Keratinocyte (primary cell): ENCODE measurements around the gene HACE1. TPM values are rescaled to one million over a fixed set of nuclear protein-coding genes. Genes with fewer than 3 reads are reported as not detected.

ENCODE experiments used
- DNase-seq: peaks from one replicate; pipeline ENCODE4 v3.0.0-alpha.2; 2011; ENCODE audit warnings: low read depth, missing footprints, low spot score
- FAIRE-seq: peaks from 2 replicates; lab custom pipeline; 2011; peaks lifted over from hg19 to GRCh38; lab: Jason Lieb, UNC
- H2AFZ ChIP-seq: 2 replicates; pipeline ENCODE4 v1.6.0; 2012; ENCODE audit warnings: low read length, control low read depth, inconsistent platforms; ENCODE audit not compliant: control insufficient read depth
- H3K27ac ChIP-seq: 2 replicates; pipeline ENCODE4 v1.5.1; 2011; ENCODE audit warnings: low read length; ENCODE audit not compliant: control insufficient read depth, insufficient read depth
- H3K27me3 ChIP-seq: 3 replicates; pipeline ENCODE4 v1.6.0; 2011; ENCODE audit warnings: low read length; ENCODE audit not compliant: control insufficient read depth, insufficient read depth; ENCODE audit errors: extremely low read depth
- H3K36me3 ChIP-seq, 2 experiments: 2 replicates in 1 of 2; 3 replicates in 1 of 2; pipeline ENCODE4 v1.5.1; 2011; ENCODE audit warnings: low read length in 2 of 2, mild to moderate bottlenecking in 1 of 2; ENCODE audit not compliant: control insufficient read depth in 2 of 2, insufficient read depth in 2 of 2; ENCODE audit errors: extremely low read depth in 1 of 2
- H3K4me1 ChIP-seq: 3 replicates; pipeline ENCODE4 v1.5.1; 2011; ENCODE audit warnings: low read length; ENCODE audit not compliant: control insufficient read depth, insufficient read depth; ENCODE audit errors: extremely low read depth
- H3K4me2 ChIP-seq: 3 replicates; pipeline ENCODE4 v1.6.0; 2011; ENCODE audit warnings: low read depth, low read length; ENCODE audit not compliant: control insufficient read depth, insufficient read depth; ENCODE audit errors: extremely low read depth
- H3K4me3 ChIP-seq, 3 experiments: fragments of 200-600 bp in 1 of 3; sonication (generic) in 1 of 3; 2 replicates in 2 of 3; 3 replicates in 1 of 3; pipeline ENCODE4 v1.5.1; 2011 to 2016; ENCODE audit warnings: low read length in 3 of 3, mild to moderate bottlenecking in 3 of 3, control low read depth in 2 of 3, inconsistent platforms in 1 of 3, low read depth in 1 of 3, mixed read lengths in 1 of 3, mixed run types in 1 of 3, moderate library complexity in 1 of 3; ENCODE audit not compliant: control insufficient read depth in 2 of 3, insufficient read depth in 2 of 3; ENCODE audit errors: extremely low read depth in 1 of 3
- H3K79me2 ChIP-seq: 2 replicates; pipeline ENCODE4 v1.6.0; 2012; ENCODE audit warnings: low read length; ENCODE audit not compliant: control insufficient read depth, insufficient read depth
- H3K9ac ChIP-seq: 3 replicates; pipeline ENCODE4 v1.6.0; 2011; ENCODE audit warnings: low read length; ENCODE audit not compliant: control insufficient read depth, insufficient read depth; ENCODE audit errors: extremely low read depth
- H3K9me1 ChIP-seq: 3 replicates; pipeline ENCODE4 v1.6.0; 2011; ENCODE audit warnings: low read length; ENCODE audit not compliant: control insufficient read depth, insufficient read depth; ENCODE audit errors: extremely low read depth
- H3K9me3 ChIP-seq: 2 replicates; pipeline ENCODE4 v1.5.1; 2012; ENCODE audit warnings: low read depth, low read length; ENCODE audit not compliant: control insufficient read depth
- H4K20me1 ChIP-seq: 3 replicates; pipeline ENCODE4 v1.6.0; 2011; ENCODE audit warnings: low read length; ENCODE audit not compliant: control insufficient read depth, insufficient read depth; ENCODE audit errors: extremely low read depth
- CTCF ChIP-seq, 3 experiments: IDR thresholded peaks in 1 of 3; conservative IDR thresholded peaks in 1 of 3; optimal IDR thresholded peaks in 1 of 3; 2 replicates in 2 of 3; 3 replicates in 1 of 3; pipeline versions ENCODE3 to v1.5.1; 2011; ENCODE audit warnings: low read length in 3 of 3, mild to moderate bottlenecking in 3 of 3, moderate library complexity in 2 of 3, control low read depth in 1 of 3, inconsistent platforms in 1 of 3; ENCODE audit not compliant: insufficient read depth in 2 of 3; ENCODE audit errors: extremely low read depth in 1 of 3
- EZH2 ChIP-seq: IDR thresholded peaks from one replicate; pipeline ENCODE4 v1.6.1; 2012; ENCODE audit warnings: inconsistent platforms, mild to moderate bottlenecking, low read length, moderate library complexity
- dilution Hi-C: fragments of 300-500 bp; cut with MboI; formaldehyde crosslinking; loops from one replicate; pipeline ENCODE4 v1.7.0; 2020; ENCODE audit warnings: low sequenced_read_pairs; ENCODE audit not compliant: extremely low pct_ligation_motif_present
- polyA plus RNA-seq, 5 experiments: library from polyadenylated mRNA; depleted of rRNA in 3 of 5; stranded (reverse) in 3 of 5; stranded (forward) in 1 of 5; unstranded in 1 of 5; fragments of >200 nt; gene quantifications; 1 replicate in 1 of 5; 2 replicates in 3 of 5; 3 replicates in 1 of 5; pipeline versions ENCODE4 v1.2.1 to v1.2.3, GENCODE V29; 2011 to 2012; ENCODE audit warnings: missing spikeins in 2 of 5, low read depth in 1 of 5, low replicate concordance in 1 of 5

HACE1 gene
- polyA plus RNA-seq, 1 donor (not counting 4 experiments of a cell fraction or from before 2014, with no cell fraction given) = 7.4 TPM

- no peaks in the 10 kb centered on the region for H3K79me2 ChIP-seq
- FAIRE-seq = no peak
Measured at GRCh38 chr6:104835782-104836181, 23.9 kb downstream of the HACE1 start.

GRCh38 chr6:104829183-104829958 is 30.3 kb downstream of the HACE1 start:
- Histone ChIP-seq H3K9me1 (no peaks in the 10 kb centered on the region), H3K9ac (no peak overlapping the region), H2AFZ (no peak overlapping the region), H3K9me3 (no peaks in the 10 kb centered on the region), H3K4me1 (no peaks in the 10 kb centered on the region), H4K20me1 (no peaks in the 10 kb centered on the region), H3K4me3 (no peak overlapping the region), H3K36me3 (peaks cover 0 to 3% of the 10 kb centered on the region in 2 experiments), H3K27me3 (no peaks in the 10 kb centered on the region), H3K4me2 (no peak overlapping the region), H3K27ac (no peak overlapping the region), H3K79me2 (no peaks in the 10 kb centered on the region)
- FAIRE-seq (no peak), DNase-seq (no peak)
- TF ChIP-seq EZH2 = no peak
- no peak for TF ChIP-seq CTCF (optimal IDR thresholded peaks at IDR 0.05 in 1 of 3, IDR thresholded peaks at IDR 0.05 in 1 of 3, conservative IDR thresholded peaks at IDR 0.05 in 1 of 3; ENCODE audit: extremely low read depth in 1 of 3, insufficient read depth in 2 of 3, low read length in 3 of 3)
- dilution Hi-C loops = no loop called here

More at GRCh38 chr6:104835782-104836181, 23.9 kb downstream of the HACE1 start:
- H3K9me1 ChIP-seq = no peaks in the 10 kb centered on the region
- H3K27me3 ChIP-seq = no peaks in the 10 kb centered on the region
- no peak overlapping the region for H3K27ac ChIP-seq
- no peak overlapping the region for H3K4me3 ChIP-seq
- no peak overlapping the region for H2AFZ ChIP-seq
- H3K9ac ChIP-seq = no peak overlapping the region
- no peak overlapping the region for H3K4me2 ChIP-seq
- no peak for DNase-seq
- H4K20me1 ChIP-seq = no peaks in the 10 kb centered on the region
- H3K4me1 ChIP-seq = no peaks in the 10 kb centered on the region
- H3K9me3 ChIP-seq = no peaks in the 10 kb centered on the region
- H3K36me3 ChIP-seq = peaks cover 0 to 3% of the 10 kb centered on the region in 2 experiments
- dilution Hi-C loops = no loop called here
- no peak for TF ChIP-seq EZH2
- TF ChIP-seq CTCF (optimal IDR thresholded peaks at IDR 0.05 in 1 of 3, IDR thresholded peaks at IDR 0.05 in 1 of 3, conservative IDR thresholded peaks at IDR 0.05 in 1 of 3; ENCODE audit: extremely low read depth in 1 of 3, insufficient read depth in 2 of 3, low read length in 3 of 3) = no peak
